Astrocyte of the cerebellum (primary cell): ENCODE results near the gene NINJ2.

Source experiments
- DNase-seq: peaks from one replicate; pipeline ENCODE4 v3.0.0-alpha.2; 2011; ENCODE audit warnings: low read depth
- H3K4me3 ChIP-seq: 2 replicates; pipeline ENCODE4 v1.5.1; 2011; ENCODE audit warnings: mild to moderate bottlenecking, low read depth, low read length, moderate library complexity
- in situ Hi-C: cut with HindIII; loops from 2 replicates; pipeline ENCODE4 v1.10.0; 2017; ENCODE audit warnings: low sequenced_read_pairs
- TF ChIP-seq, protein P1 (sequence below): IDR thresholded peaks from 2 replicates; pipeline ENCODE4 v1.5.1; 2012; ENCODE audit warnings: low read length, low read depth, moderate library complexity, mild to moderate bottlenecking; ENCODE audit errors: missing control alignments

Gene NINJ2

DNA sequence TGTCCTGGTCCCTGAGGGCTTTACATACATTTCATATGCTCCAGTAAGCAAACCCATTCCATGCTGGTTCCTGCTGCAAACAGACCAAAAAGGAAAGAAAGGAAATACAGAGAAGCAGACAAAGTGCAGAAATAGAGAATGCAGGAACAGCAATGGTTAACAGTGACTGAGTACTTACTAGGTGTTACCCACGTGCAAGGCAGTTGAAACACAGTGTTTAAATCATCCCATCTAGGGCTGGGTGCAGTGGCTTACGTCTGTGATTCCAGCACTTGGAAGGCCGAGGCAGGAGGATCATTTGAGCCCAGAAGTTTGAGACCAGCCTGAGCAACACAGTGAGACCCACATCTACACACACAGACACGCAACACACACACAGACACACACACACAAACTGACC is 21.2 kb upstream of the NINJ2 start:
- DNase-seq = no peak
- TF ChIP-seq, protein P1, sequence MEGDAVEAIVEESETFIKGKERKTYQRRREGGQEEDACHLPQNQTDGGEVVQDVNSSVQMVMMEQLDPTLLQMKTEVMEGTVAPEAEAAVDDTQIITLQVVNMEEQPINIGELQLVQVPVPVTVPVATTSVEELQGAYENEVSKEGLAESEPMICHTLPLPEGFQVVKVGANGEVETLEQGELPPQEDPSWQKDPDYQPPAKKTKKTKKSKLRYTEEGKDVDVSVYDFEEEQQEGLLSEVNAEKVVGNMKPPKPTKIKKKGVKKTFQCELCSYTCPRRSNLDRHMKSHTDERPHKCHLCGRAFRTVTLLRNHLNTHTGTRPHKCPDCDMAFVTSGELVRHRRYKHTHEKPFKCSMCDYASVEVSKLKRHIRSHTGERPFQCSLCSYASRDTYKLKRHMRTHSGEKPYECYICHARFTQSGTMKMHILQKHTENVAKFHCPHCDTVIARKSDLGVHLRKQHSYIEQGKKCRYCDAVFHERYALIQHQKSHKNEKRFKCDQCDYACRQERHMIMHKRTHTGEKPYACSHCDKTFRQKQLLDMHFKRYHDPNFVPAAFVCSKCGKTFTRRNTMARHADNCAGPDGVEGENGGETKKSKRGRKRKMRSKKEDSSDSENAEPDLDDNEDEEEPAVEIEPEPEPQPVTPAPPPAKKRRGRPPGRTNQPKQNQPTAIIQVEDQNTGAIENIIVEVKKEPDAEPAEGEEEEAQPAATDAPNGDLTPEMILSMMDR = no peak
- H3K4me3 ChIP-seq = no peak overlapping the region
- in situ Hi-C loops = no loop called here

DNA sequence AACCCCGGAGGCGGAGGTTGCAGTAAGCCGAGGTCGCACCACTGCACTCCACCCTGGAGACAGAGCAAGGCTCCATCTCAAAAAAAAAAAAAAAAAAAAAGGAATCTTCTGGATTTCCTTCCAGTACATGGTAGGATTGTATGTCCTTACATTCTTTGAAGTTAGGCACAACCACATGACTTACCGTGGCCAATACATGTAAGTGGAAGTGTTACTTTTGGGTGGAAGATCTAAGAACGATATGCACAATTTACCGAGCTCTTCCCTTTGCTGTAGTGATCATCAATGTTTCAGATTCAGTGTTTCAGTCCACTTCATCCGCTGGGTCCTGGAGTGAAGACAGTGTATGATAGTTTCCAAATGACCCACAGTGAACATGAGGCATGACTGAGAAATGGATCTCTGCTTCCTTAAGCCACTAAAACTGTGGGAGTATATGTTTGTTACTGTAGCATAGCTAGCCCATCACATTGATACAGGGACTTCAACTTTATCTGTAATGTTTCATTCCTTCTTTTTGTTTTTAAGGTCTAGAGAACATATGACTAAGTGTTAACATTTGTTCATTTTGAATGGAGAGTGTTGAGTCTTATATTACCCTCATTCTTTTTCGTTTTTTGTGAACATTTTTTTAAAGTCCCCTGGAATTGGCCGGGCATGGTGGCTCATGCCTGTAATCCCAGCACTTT is 18.5 kb upstream of the NINJ2 start:
- in situ Hi-C loops = no loop called here
- TF ChIP-seq, protein P1 = no peak
- no peak overlapping the region for H3K4me3 ChIP-seq
- no peak for DNase-seq

DNA sequence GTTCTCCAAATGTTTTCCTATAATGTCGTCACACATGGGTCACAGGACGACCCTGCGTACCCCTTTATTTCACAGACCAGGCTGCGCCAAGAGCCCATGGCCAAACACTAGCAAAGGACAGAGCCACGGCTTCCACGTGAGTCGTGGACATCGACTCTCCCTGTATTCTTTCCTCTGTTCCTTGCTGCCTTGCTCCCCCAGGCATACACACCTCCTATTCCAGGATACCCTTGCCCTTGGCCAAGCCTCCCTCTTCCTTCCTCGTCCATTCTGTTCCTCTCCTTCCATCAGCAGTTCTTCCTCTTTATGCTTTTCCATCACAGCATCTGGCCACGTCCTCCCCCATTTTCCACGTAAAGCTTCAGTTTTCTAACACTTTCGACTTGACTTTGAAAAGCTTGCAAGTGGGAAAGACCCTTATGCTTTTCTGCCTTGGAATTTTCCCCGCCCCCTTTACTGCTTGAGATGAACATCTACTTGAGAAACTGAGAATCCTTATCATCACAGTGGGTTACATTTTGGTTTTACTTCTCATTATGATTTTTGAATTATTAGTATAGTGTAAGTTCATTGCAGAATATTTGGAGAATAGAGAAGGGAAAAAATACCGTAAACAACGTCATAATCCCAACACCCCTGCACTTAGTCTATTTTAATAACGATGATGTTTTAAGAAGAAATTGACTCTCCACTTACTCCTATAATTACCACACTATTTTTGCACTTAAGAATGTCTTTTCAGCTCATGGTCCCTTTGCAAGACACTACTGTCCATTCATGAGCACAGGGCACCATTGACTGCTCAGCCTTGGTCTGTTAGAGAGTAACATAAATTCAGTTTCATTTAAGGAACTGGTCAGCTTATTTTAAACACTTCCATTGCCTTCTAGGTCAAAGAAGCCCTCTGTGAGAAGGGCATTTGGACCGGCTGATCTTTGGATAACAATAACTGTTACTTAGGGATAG is 15.8 kb upstream of the NINJ2 start:
- in situ Hi-C loops = loop anchor here (5.0 kb wide), 2 partner anchors 52 to 58 kb away; no protein-coding TSS in a partner anchor
- TF ChIP-seq, protein P1 = no peak
- no peak overlapping the region for H3K4me3 ChIP-seq
- DNase-seq = no peak

DNA sequence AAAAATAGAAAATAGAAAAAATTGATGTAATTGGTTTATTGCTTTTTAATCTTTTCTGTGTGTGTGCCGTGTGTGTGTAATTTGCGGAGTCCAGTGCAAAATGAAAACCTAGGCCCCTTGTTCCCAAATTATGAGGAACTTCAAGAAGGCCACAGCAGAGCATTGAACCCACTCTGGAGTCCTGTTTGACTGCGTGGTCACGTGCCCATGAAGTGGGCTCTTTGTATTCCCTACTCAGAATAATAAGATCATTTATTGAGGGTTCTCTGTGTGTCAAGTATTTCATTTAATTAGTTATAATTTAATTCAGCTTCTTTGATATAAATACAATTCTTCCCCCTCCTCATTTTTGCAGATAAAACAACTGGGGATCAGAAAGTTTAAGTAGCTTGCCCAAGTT is 12.3 kb upstream of the NINJ2 start:
- TF ChIP-seq, protein P1 = no peak
- DNase-seq = no peak
- in situ Hi-C loops = loop anchor here (5.0 kb wide), 2 partner anchors 48 to 62 kb away; no protein-coding TSS in a partner anchor
- H3K4me3 ChIP-seq = no peak overlapping the region

DNA sequence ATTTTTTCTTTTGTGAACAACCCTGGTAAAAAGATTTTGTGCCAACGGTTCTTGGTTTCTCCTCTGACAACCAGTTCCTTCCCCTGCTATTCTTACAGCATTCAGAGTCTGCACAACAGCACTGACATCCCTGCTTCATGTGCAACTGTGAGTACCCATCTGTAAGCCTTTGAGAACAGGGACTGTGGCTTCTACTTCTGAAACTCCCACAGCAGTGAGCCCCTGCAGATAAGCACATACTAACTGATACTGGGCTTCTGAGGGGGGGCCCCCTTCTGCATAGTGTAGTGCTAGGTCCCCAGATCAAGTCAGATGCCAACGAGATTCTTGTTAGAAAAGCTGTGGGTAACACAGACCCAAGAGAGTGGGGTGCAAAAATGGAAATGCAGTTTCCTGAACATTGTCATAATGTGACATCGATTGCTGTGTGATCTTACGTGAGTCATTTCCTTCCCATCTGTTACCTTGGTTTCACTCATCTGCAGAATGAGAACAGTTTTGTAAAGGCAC is 11.1 kb upstream of the NINJ2 start:
- no peak overlapping the region for H3K4me3 ChIP-seq
- in situ Hi-C loops = no loop called here
- TF ChIP-seq, protein P1 = no peak
- no peak for DNase-seq

DNA sequence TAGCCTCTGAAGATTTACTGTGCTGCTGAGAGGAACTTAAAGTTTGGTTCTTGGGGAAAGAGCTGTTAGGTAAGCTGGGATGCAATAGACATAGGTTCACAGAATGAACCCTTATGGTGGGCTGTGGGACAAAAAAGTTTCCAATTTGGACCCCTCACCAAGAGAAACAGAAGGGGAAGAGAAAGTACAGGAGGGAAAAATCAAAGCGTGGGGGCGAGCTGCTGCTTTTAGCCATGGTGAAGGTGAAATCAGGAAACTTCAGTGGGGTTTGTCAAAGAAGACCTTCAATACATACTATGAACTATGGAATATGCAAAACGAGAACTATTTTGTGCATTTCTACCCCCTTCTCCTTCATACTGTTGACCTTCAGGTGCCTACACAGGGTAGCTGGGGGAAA is 10.6 kb upstream of the NINJ2 start:
- no peak overlapping the region for H3K4me3 ChIP-seq
- TF ChIP-seq, protein P1 = no peak
- no peak for DNase-seq
- in situ Hi-C loops = no loop called here
